ENCODE results near the gene UBE2D3. TPM values are rescaled to one million over a fixed set of nuclear protein-coding genes. Genes with fewer than 3 reads are reported as not detected.

The UBE2D3 gene
- total RNA-seq, 3 donors from 2014 or later: 290 to 303 (median 293) TPM

DNA sequence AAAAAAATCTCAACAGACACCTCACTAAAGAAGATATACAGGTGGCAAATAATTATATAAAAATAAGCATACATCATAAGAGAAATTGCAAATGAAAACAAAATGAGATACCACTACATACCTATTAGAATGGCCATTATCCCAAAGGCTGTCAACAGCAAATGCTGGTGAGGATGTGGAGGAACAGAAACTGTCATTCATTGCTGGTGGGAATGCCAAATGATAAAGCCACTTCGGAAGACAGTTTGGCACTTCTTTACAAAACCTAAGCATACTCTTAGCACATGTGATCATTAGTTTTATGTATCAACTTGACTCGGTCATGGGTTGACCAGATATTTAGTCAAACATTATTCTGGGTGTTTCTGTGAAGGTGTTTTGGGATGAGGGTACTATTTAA is 53.1 kb downstream of the UBE2D3 start:
- TF ChIP-seq, protein P1, sequence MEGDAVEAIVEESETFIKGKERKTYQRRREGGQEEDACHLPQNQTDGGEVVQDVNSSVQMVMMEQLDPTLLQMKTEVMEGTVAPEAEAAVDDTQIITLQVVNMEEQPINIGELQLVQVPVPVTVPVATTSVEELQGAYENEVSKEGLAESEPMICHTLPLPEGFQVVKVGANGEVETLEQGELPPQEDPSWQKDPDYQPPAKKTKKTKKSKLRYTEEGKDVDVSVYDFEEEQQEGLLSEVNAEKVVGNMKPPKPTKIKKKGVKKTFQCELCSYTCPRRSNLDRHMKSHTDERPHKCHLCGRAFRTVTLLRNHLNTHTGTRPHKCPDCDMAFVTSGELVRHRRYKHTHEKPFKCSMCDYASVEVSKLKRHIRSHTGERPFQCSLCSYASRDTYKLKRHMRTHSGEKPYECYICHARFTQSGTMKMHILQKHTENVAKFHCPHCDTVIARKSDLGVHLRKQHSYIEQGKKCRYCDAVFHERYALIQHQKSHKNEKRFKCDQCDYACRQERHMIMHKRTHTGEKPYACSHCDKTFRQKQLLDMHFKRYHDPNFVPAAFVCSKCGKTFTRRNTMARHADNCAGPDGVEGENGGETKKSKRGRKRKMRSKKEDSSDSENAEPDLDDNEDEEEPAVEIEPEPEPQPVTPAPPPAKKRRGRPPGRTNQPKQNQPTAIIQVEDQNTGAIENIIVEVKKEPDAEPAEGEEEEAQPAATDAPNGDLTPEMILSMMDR (IDR thresholded peaks at IDR 0.05): no peak
- Histone ChIP-seq H3K4me3 (no peak overlapping the region), H3K36me3 (ENCODE audit: low read depth) (no peaks in the 10 kb centered on the region), H3K9me3 (no peaks in the 10 kb centered on the region), H3K4me1 (ENCODE audit: low read depth) (no peaks in the 10 kb centered on the region)
- ATAC-seq (no peak), DNase-seq (no peak)
- intact Hi-C loops (cut with DNase I, micrococcal nuclease): no loop called here

- DNase-seq (no peak), ATAC-seq (peak; percentile 57)
- Histone ChIP-seq H3K4me1 (ENCODE audit: low read depth) (no peaks in the 10 kb centered on the region), H3K36me3 (ENCODE audit: low read depth) (no peaks in the 10 kb centered on the region), H3K9me3 (no peaks in the 10 kb centered on the region), H3K4me3 (no peak overlapping the region)
- TF ChIP-seq, protein P1 (IDR thresholded peaks at IDR 0.05): no peak
- intact Hi-C loops (cut with DNase I, micrococcal nuclease): no loop called here
Observed at GRCh38 chr4:102772738-102773340, 54.5 kb downstream of the UBE2D3 start.

GRCh38 chr4:102764901-102765300 is 62.5 kb downstream of the UBE2D3 start:
- no peak overlapping the region for H3K4me3 ChIP-seq
- intact Hi-C loops (cut with DNase I, micrococcal nuclease): no loop called here
- no peaks in the 10 kb centered on the region for H3K9me3 ChIP-seq
- H3K4me1 ChIP-seq (ENCODE audit: low read depth): peaks cover 6% of the 10 kb centered on the region
- no peaks in the 10 kb centered on the region for H3K36me3 ChIP-seq (ENCODE audit: low read depth)
- ATAC-seq: no peak
- DNase-seq: no peak
- TF ChIP-seq, protein P1 (IDR thresholded peaks at IDR 0.05): no peak

DNA sequence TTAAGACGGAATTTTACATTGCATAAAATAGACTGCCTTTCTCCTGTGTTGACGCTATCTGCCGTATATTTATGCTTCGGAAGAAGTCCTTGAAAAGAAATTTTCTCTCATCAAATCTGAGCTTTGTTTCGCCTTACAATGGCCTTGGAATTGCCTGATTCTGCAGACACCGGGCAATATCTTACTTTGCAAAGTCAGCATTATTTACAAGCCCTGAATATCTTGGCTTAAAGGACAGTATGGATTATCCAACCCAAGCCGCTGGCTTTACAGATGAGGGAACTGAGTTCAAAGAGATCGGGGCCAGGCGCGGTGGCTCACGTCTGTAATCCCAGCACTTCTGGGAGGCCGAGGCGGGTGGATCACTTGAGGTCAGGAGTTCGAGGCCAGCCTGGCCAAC is 65.4 kb downstream of the UBE2D3 start:
- DNase-seq (no peak), ATAC-seq (no peak)
- intact Hi-C loops (cut with DNase I, micrococcal nuclease): no loop called here
- H3K9me3 ChIP-seq: no peaks in the 10 kb centered on the region
- TF ChIP-seq, protein P1 (IDR thresholded peaks at IDR 0.05): no peak
- H3K36me3 ChIP-seq (ENCODE audit: low read depth): no peaks in the 10 kb centered on the region
- H3K4me1 ChIP-seq (ENCODE audit: low read depth): peaks cover 11% of the 10 kb centered on the region
- H3K4me3 ChIP-seq: no peak overlapping the region

DNA sequence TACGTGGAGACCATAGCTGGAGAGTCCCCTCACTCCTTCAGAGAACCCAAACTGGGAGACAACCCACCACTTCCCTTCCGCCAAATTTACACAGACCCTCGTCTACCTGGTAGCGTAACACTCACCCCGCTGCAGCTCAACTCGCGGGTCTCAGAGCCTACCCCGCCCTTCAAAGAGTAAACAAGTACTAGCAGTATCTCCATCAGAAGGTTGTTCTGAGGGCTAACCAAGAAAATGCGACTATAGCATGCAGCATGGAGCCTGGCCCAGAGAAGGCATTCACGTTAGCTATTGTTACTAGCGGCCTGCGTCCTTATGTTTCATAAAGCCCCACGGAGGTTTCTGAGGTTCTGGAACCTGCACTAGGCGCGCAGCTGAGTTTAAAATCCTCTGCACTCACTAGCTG is 66.1 kb downstream of the UBE2D3 start:
- Histone ChIP-seq H3K4me1 (ENCODE audit: low read depth) (peaks cover 11% of the 10 kb centered on the region), H3K36me3 (ENCODE audit: low read depth) (no peaks in the 10 kb centered on the region), H3K9me3 (no peaks in the 10 kb centered on the region), H3K4me3 (peak overlapping the region; percentile 56)
- DNase-seq (peak in 1 of 3 donors; percentile 36), ATAC-seq (peak; percentile 18)
- TF ChIP-seq, protein P1 (IDR thresholded peaks at IDR 0.05): no peak
- intact Hi-C loops (cut with DNase I, micrococcal nuclease): no loop called here
